ENCODE data around the gene PLA2G6.
"Not testable (repeated sequence)": the region's sequence is repeated elsewhere in the genome, so short reads cannot be mapped to it uniquely, and the experiment has no call there.

The PLA2G6 gene

GRCh38 chr22:38190581-38190980 is 9.0 kb upstream of the PLA2G6 start:
- DNase-seq (ENCODE audit: low read depth, low spot score): no peak

GRCh38 chr22:38189104-38189503 is 7.5 kb upstream of the PLA2G6 start:
- no peak for DNase-seq (ENCODE audit: low read depth, low spot score)

GRCh38 chr22:38187413-38188212 is 6.0 kb upstream of the PLA2G6 start:
- no peak for DNase-seq (ENCODE audit: low read depth, low spot score)

- no peak for DNase-seq (ENCODE audit: low read depth, low spot score)
Measured at GRCh38 chr22:38186429-38186828, 4.8 kb upstream of the PLA2G6 start.

DNA sequence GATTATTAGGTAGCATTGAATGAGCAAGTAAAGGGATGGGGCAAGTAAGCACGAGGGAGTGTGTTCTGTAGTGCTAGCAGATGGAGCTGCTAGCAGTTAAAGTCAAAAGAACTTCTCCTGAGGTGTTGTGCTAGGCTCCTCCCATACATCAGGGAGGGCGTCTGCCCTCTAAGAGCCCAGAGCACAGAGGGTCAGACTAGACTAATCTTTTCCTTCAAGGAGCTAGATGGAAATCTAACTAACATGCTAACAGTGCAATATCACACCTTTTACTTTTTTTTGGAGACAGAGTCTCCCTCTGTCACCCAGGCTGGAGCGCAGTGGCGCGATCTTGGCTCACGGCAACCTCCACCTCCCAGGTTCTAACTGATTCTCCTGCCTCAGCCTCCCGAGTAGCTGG is 3.2 kb upstream of the PLA2G6 start:
- no peak for DNase-seq (ENCODE audit: low read depth, low spot score)

GRCh38 chr22:38180841-38181452 is 683 bp downstream of the PLA2G6 start:
- DNase-seq (ENCODE audit: low read depth, low spot score): no peak

GRCh38 chr22:38178605-38178937 is 3.1 kb downstream of the PLA2G6 start:
- DNase-seq (ENCODE audit: low read depth, low spot score): not testable (repeated sequence)

DNA sequence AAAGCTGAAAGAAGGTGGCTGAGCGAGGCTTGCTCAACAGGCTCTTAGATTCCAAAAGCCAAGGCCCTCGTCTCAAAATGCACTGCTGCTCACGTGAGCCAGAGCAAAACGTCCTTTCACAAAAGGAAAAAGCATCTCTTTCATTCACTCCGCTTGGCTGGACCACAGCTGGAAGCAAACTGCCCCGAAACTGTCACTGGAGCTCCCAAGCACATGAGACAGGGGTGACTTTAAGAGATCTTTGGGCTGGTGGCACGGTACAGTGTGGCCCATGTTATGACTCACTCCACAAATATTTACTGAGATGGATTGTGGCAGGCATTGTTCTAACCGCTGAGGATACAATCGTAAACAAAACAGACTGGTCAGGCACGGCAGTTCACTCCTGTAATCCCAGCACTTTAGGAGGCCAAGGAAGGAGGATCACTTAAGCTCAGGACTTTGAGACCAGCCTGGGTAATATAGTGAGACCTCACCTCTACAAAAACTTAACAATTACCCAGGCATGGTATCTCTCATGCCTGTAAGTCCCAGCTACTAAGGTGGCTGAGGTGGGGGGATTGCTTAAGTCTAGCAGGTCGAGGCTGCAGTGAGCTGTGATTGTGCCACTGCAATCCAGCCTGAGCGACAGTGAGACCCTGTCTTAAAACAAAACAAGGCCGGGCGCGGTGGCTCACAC is 3.6 kb downstream of the PLA2G6 start:
- no peak for DNase-seq (ENCODE audit: low read depth, low spot score)

GRCh38 chr22:38177571-38177925 is 4.1 kb downstream of the PLA2G6 start:
- DNase-seq (ENCODE audit: low read depth, low spot score): not testable (repeated sequence)

- DNase-seq (ENCODE audit: low read depth, low spot score): no peak
Measured at GRCh38 chr22:38177044-38177443, 4.6 kb downstream of the PLA2G6 start.

GRCh38 chr22:38176170-38176741 is 5.4 kb downstream of the PLA2G6 start:
- no peak for DNase-seq (ENCODE audit: low read depth, low spot score)

DNA sequence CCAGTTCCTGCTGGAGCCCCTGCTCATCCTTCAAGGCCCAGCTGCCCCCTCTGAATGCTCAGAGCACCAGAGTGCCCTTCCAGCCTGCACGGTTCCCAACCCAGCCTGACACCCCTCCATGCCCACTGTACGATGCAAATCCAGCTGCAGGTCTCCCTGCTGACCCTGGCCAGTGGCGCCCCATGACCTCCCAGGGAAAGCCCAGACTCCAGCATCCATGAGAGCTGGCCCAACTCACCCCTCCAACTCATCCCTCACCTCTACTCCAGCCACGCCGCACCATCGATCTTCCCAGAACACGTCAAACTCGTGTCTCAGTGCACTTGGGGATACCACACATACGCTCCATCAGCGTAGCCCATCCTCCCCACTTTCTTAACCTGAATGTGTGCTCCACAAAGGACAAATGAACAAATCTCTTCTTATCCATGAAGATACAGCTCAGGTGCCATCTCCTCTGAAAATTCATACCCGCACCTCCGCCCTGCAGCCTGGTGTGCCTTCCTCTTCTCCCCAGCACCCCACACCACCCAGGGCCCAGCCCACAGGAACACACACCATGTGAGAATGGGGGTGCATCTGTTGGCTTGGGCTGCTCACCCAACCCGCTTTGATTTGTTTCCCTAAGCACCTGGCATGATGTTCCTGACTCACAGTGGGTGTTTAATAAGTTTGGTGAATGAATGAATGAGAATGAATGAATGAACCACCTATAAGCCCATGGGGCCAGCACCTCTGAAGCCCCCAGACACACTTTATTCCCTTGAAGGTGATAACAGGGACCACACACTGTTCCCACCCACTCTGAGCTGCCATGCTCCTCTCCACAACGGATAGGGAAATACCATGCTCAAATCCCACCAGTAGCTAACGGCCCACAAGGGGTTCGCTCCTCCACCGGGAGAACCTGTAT is 6.2 kb downstream of the PLA2G6 start:
- DNase-seq (ENCODE audit: low read depth, low spot score): no peak

DNA sequence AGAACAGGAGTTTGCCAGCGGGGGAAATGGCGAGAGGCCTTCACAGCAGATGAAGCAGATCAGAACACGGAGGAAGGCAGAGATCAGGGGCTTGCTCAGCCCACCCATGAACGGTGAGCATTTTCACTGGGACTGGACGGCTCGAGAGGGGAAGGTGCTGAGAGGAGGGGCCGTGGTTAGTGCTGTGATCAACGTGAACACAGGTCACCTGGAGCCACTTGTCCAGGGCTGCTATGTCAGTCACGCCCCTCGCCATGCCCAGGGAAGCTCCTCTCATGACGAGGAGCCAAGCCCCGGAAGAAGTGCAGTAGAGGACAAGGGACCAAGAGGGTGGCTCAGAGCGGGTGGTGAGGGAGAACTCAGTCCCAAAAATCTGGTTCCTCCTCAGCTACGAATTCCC is 7.0 kb downstream of the PLA2G6 start:
- no peak for DNase-seq (ENCODE audit: low read depth, low spot score)

GRCh38 chr22:38173641-38173906 is 8.1 kb downstream of the PLA2G6 start:
- DNase-seq (ENCODE audit: low read depth, low spot score): no peak

DNA sequence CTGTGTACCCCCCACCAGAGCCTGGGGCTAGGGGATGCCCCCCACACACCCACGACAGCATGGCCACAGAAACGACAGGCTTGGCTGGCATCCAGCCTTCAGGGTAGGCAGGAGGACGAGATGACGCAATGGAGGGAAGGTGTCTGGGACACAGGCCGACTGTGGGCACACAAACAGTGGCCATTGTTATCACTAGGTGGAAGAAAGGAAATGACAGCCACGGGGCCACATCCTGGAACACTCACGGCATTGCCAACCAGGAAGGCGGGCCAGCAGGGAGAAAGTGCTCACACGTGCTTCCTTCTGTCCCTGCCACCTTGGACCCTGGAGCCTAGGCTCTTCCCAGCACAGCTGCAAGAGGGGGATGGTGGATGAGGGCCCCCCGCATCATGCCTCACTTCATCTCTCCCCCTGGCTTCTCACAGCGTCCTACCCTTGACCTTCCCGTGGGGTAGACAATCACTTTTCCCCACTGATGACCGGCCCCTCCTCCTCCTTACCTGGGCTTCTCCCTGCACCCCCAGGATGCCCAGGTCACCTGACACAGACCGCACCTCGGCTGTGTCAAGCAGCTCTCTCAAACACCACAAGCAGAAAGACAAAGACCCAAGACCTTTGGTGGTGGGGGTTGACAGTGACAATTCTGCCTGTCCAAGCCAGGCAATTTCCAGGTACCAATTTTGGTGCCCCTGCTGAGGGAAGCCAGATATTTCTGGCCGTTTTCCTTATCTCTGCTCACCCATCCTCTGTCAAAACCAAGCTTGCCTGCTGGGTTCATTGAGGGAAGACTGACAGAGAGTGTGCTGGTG is 8.6 kb downstream of the PLA2G6 start:
- no peak for DNase-seq (ENCODE audit: low read depth, low spot score)

DNA sequence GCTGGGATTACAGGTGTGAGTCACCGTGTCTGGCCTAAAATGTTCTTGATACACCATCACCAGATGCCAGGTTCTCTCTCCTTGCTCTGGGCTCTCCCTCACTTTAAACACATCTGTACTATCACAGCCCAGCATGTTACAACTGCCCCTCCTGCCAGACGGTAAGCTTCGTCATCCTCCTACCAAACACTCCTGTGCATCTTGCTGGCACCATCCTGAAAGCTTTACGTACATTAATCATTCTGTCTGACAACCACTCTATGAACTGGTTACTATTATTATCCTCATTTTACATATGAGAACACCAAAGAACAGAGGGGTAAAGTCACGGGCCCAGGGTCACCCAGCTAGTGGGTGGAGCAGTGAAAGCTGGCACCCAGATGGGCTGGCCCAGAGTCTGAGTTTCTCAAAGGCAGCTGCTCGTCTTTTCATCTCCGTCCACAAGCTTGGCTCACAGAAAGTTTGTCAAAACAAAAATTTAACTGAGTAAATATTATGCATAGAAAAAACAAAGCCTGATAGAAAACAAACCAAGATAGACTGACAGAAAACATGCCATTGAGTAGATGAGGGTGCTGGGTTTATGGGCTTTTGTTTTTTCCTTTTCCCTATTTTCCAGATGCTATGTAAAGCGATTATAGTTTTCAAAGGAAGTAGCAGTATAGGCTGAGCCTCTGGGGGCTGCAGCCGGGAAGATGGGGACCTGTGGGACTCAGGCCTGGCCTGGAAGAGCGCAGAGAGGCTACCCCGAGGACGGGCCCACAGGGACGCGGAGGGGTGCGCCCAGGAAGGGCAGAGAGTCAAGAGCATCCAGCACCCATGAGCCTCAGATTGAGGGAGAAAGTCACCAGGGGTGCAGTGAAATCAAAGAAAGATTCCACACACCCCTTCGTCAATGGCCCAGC is 9.5 kb downstream of the PLA2G6 start:
- DNase-seq (ENCODE audit: low read depth, low spot score): no peak

DNA sequence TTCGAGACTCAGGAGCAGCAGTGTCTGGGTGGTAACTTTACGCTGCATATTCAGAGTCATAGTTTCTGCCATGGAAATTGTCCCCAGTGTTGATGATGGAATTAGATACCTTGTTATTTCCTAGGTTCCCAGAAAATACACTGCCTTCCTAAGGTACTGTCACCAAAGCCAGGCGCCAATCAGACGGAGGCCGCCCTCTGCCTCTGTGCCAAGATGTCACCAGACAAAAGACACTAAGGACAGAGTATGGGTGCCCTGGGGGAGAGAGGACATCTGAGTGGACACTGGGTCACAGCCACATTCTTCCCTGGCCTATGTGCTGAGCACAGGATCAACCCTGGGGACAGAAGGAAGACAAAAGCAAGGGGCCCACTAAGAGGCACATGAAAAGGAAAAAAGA is 11.2 kb downstream of the PLA2G6 start:
- no peak for DNase-seq (ENCODE audit: low read depth, low spot score)

GRCh38 chr22:38169116-38169515 is 12.5 kb downstream of the PLA2G6 start:
- no peak for DNase-seq (ENCODE audit: low read depth, low spot score)

GRCh38 chr22:38167988-38168407 is 13.6 kb downstream of the PLA2G6 start:
- no peak for DNase-seq (ENCODE audit: low read depth, low spot score)
